HG03025 (cell line): ENCODE data around the gene CYSTM1.

Experiments used
- ATAC-seq: cut with Tn5 transposase; IDR thresholded peaks from one replicate; pipeline ENCODE4 v1.9.1; 2021; ENCODE audit warnings: mild to moderate bottlenecking, moderate library complexity; ENCODE audit not compliant: unreplicated experiment, low FRiP score

The CYSTM1 gene

GRCh38 chr5:140282266-140282665 is 107.3 kb downstream of the CYSTM1 start:
- no peak for ATAC-seq

- ATAC-seq, result no peak
These were observed 109.0 kb downstream of the CYSTM1 start for GRCh38 chr5:140284013-140284412.

- no peak for ATAC-seq
These were observed 111.4 kb downstream of the CYSTM1 start for GRCh38 chr5:140286424-140286823.

- no peak for ATAC-seq
These were observed 113.0 kb downstream of the CYSTM1 start for GRCh38 chr5:140287801-140288521.

GRCh38 chr5:140292212-140293036 is 117.4 kb downstream of the CYSTM1 start:
- ATAC-seq, result no peak
